B cell (primary cell): ENCODE measurements around the gene TBX2. TPM values are rescaled to one million over a fixed set of nuclear protein-coding genes. Genes with fewer than 3 reads are reported as not detected.

Experiments used
- ATAC-seq: fragments of 200-7000 bp; cut with Tn5 transposase; one replicate; pipeline ENCODE4 v1.10.0; 2021; ENCODE audit warnings: low read depth, mild to moderate bottlenecking, moderate number of reproducible peaks, moderate library complexity
- CTCF ChIA-PET: fragments of 350-600 bp; sonication (Branson Sonifier 250); formaldehyde crosslinking; loops from one replicate; lab custom pipeline; 2021; ENCODE audit warnings: antibody characterized with exemption, inconsistent platforms; lab: Charles Lee
- POLR2A ChIA-PET: fragments of 350-600 bp; sonication (Branson Sonifier 250); formaldehyde crosslinking; loops from one replicate; lab custom pipeline; 2021; ENCODE audit warnings: antibody characterized with exemption; lab: Charles Lee
- DNase-seq: peaks from one replicate; pipeline ENCODE4 v3.0.0; 2013
- H2AFZ ChIP-seq: 2 replicates; pipeline ENCODE4 v1.6.1; 2012; ENCODE audit warnings: mild to moderate bottlenecking, low read depth, low read length; ENCODE audit not compliant: insufficient read depth, poor library complexity, severe bottlenecking
- H3K27ac ChIP-seq, 2 donors: 1 replicate in 1 of 2; 2 replicates in 1 of 2; pipeline ENCODE4 v1.5.1; 2012 to 2013; ENCODE audit warnings: low read length in 2 of 2, mild to moderate bottlenecking in 2 of 2, moderate library complexity in 1 of 2
- H3K27me3 ChIP-seq, 4 experiments: fragments of 200-600 bp in 1 of 4; sonication (generic) in 1 of 4; replicated peaks in 1 of 4; 1 replicate in 2 of 4; 2 replicates in 2 of 4; pipeline versions ENCODE4 v1.6.1 to v1.7.0; 2013 to 2016; ENCODE audit warnings: low read length in 3 of 4, mild to moderate bottlenecking in 2 of 4, mixed read lengths in 1 of 4, moderate library complexity in 1 of 4; ENCODE audit not compliant: insufficient read depth in 4 of 4, control insufficient read depth in 3 of 4; ENCODE audit errors: control extremely low read depth in 1 of 4
- H3K36me3 ChIP-seq, 2 experiments: replicated peaks in 1 of 2; 1 replicate in 1 of 2; 2 replicates in 1 of 2; pipeline versions ENCODE4 v1.6.1 to v1.7.1; 2013; ENCODE audit warnings: low read length in 1 of 2; ENCODE audit not compliant: insufficient read depth in 2 of 2, control insufficient read depth in 1 of 2; ENCODE audit errors: control extremely low read depth in 1 of 2, extremely low read depth in 1 of 2
- H3K4me1 ChIP-seq, 2 donors: fragments of 200-600 bp in 1 of 2; sonication (generic) in 1 of 2; 1 replicate in 1 of 2; 2 replicates in 1 of 2; pipeline versions ENCODE4 v1.5.1 to v1.6.1; 2013 to 2017; ENCODE audit warnings: low read length in 2 of 2; ENCODE audit not compliant: control insufficient read depth in 2 of 2, insufficient read depth in 2 of 2
- H3K4me2 ChIP-seq: replicated peaks from 2 replicates; pipeline ENCODE3; 2012; ENCODE audit warnings: mild to moderate bottlenecking, low read depth, low read length; ENCODE audit not compliant: poor library complexity, severe bottlenecking
- H3K4me3 ChIP-seq, 5 experiments: fragments of 200-600 bp in 1 of 5; sonication (generic) in 1 of 5; 1 replicate in 3 of 5; 2 replicates in 2 of 5; pipeline versions ENCODE4 v1.5.1 to v1.7.0; 2011 to 2016; ENCODE audit warnings: low read length in 4 of 5, mild to moderate bottlenecking in 4 of 5, low read depth in 2 of 5, control low read depth in 1 of 5, moderate library complexity in 1 of 5; ENCODE audit not compliant: insufficient read depth in 1 of 5; ENCODE audit errors: control extremely low read depth in 1 of 5, extremely low read depth in 1 of 5
- H3K79me2 ChIP-seq: fragments of 200-600 bp; sonication (generic); one replicate; pipeline ENCODE4 v1.6.0; 2016; ENCODE audit warnings: low read length; ENCODE audit not compliant: control insufficient read depth, insufficient read depth
- H3K9ac ChIP-seq: fragments of 200-600 bp; sonication (generic); 2 replicates; pipeline ENCODE4 v1.6.1; 2017; ENCODE audit warnings: mild to moderate bottlenecking, low read length, moderate library complexity
- H3K9me3 ChIP-seq, 3 donors: one replicate each; pipeline versions ENCODE4 v1.6.1 to v1.7.1; 2013; ENCODE audit warnings: low read length in 2 of 3; ENCODE audit not compliant: control insufficient read depth in 2 of 3, insufficient read depth in 1 of 3; ENCODE audit errors: control extremely low read depth in 1 of 3
- H4K20me1 ChIP-seq: 2 replicates; pipeline ENCODE4 v1.6.0; 2012; ENCODE audit warnings: mild to moderate bottlenecking, low read length; ENCODE audit not compliant: insufficient read depth, control insufficient read depth, poor library complexity, severe bottlenecking
- H3K27ac Mint-ChIP-seq: one replicate; pipeline ENCODE4 v1.8.0; 2021; ENCODE audit warnings: mixed read lengths
- H3K27me3 Mint-ChIP-seq: one replicate; pipeline ENCODE4 v1.8.0; 2021; ENCODE audit warnings: mixed read lengths
- H3K4me1 Mint-ChIP-seq: one replicate; pipeline ENCODE4 v1.8.0; 2021; ENCODE audit warnings: mixed read lengths
- H3K4me3 Mint-ChIP-seq: one replicate; pipeline ENCODE4 v1.8.0; 2021; ENCODE audit warnings: mixed read lengths
- H3K9me3 Mint-ChIP-seq: one replicate; pipeline ENCODE4 v1.8.0; 2022; ENCODE audit warnings: mixed read lengths; ENCODE audit not compliant: insufficient read depth
- EZH2 ChIP-seq: IDR thresholded peaks from 2 replicates; pipeline ENCODE4 v1.6.1; 2012; ENCODE audit warnings: borderline replicate concordance, low read depth, mild to moderate bottlenecking, moderate library complexity, low read length; ENCODE audit not compliant: insufficient read depth, poor library complexity, severe bottlenecking
- WGBS: methylation state at CpG from one replicate; pipeline ENCODE4 v1.1.5; 2013; ENCODE audit warnings: missing lambda C conversion rate; ENCODE audit not compliant: insufficient coverage; 5-methylcytosine and 5-hydroxymethylcytosine counted together
- intact Hi-C: fragments of 100-400 bp; cut with micrococcal nuclease; formaldehyde crosslinking; loops from one replicate; pipeline ENCODE4 v1.10.0; 2022
- polyA plus RNA-seq: library from polyadenylated mRNA; depleted of rRNA; stranded (reverse); fragments of >200 nt; gene quantifications from 2 replicates; pipeline ENCODE4 v1.2.3, GENCODE V29; 2012
- total RNA-seq, 2 donors: library from RNA; stranded (reverse); fragments of 120-200 nt in 1 of 2; gene quantifications; 1 replicate in 1 of 2; 2 replicates in 1 of 2; pipeline versions ENCODE4 v1.2.3 to v1.2.4, GENCODE V29; 2013 to 2022
- TF ChIP-seq, protein P1 (sequence below): fragments of 200-600 bp; IDR thresholded peaks from one replicate; pipeline ENCODE4 v1.8.0; 2022; ENCODE audit warnings: antibody characterized with exemption, mild to moderate bottlenecking

TBX2 gene
- total and polyA plus RNA-seq, 2 donors (not counting 1 experiment from before 2014, with no cell fraction given): not detected

DNA sequence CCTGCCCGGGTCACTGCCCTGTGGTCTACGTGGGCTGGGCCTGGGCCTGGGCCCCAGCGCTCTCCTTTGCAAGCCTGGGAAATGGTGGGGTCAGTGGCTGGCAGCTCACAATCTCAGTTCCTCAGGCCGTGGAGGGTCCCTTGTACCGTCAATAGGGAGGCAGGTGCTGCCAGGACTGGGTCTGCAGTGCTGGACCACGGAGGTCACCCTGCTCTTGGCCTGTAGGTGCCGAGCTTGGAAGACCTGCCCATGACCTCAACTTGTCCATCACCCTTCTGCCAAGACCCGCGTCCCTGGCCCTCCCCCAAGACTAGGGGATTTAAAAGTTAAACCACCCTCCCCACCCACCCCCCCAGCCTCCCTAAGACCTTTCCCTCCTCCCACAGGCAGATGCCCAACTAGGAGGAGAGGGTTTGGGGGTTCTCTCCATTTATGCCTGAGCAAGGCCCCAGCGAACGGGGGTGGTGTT is 2.5 kb downstream of the TBX2 start:
- Histone ChIP-seq H2AFZ (no peak overlapping the region), H3K9ac (no peak overlapping the region), H4K20me1 (peaks cover 11% of the 10 kb centered on the region), H3K9me3 (peaks cover 0 to 66% (median 2%) of the 10 kb centered on the region in 3 donors), H3K4me1 (peaks cover 72 to 81% of the 10 kb centered on the region in 2 donors), H3K36me3 (no peaks in the 10 kb centered on the region), H3K79me2 (no peaks in the 10 kb centered on the region), H3K4me2 (peak overlapping the region; percentile 82), H3K27ac (no peak overlapping the region), H3K27me3 (peaks cover 0 to 91% (median 69%) of the 10 kb centered on the region in 4 experiments), H3K4me3 (no peak overlapping the region)
- Mint-ChIP-seq H3K27me3 (peaks cover 57% of the 10 kb centered on the region), H3K4me1 (peaks cover 46% of the 10 kb centered on the region), H3K27ac (no peak overlapping the region), H3K9me3 (no peaks in the 10 kb centered on the region), H3K4me3 (peak overlapping the region; percentile 85)
- WGBS: 11% methylated on average over 8 of the region's 11 CpGs
- DNase-seq (no peak), ATAC-seq (no peak)
- intact Hi-C loops: loop anchor here (2.0 kb wide), 1 partner anchor 51 kb away; the partner anchor contains the start of gene TBX4
- CTCF ChIA-PET: interaction anchor here (1.0 kb wide), 1 partner anchor 15 kb away, joined by 3 read pairs; no protein-coding TSS in a partner anchor
- no peak for TF ChIP-seq EZH2
- TF ChIP-seq, protein P1, sequence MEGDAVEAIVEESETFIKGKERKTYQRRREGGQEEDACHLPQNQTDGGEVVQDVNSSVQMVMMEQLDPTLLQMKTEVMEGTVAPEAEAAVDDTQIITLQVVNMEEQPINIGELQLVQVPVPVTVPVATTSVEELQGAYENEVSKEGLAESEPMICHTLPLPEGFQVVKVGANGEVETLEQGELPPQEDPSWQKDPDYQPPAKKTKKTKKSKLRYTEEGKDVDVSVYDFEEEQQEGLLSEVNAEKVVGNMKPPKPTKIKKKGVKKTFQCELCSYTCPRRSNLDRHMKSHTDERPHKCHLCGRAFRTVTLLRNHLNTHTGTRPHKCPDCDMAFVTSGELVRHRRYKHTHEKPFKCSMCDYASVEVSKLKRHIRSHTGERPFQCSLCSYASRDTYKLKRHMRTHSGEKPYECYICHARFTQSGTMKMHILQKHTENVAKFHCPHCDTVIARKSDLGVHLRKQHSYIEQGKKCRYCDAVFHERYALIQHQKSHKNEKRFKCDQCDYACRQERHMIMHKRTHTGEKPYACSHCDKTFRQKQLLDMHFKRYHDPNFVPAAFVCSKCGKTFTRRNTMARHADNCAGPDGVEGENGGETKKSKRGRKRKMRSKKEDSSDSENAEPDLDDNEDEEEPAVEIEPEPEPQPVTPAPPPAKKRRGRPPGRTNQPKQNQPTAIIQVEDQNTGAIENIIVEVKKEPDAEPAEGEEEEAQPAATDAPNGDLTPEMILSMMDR: no peak
- POLR2A ChIA-PET: no interaction called here
